Parathyroid adenoma (tissue), 2 donors: ENCODE data around the gene HPRT1.

ENCODE experiments used
- H2AFZ ChIP-seq: fragments of 300-600 bp; sonication (generic); one replicate; pipeline ENCODE4 v1.7.0; 2017; ENCODE audit warnings: antibody characterized with exemption, mild to moderate bottlenecking
- H3K27ac ChIP-seq: fragments of 300-600 bp; sonication (generic); one replicate; pipeline ENCODE4 v1.7.0; 2017
- H3K27me3 ChIP-seq: fragments of 300-600 bp; sonication (generic); one replicate; pipeline ENCODE4 v1.7.0; 2017; ENCODE audit warnings: low read length; ENCODE audit not compliant: control insufficient read depth, insufficient read depth
- H3K36me3 ChIP-seq: fragments of 300-600 bp; sonication (generic); one replicate; pipeline ENCODE4 v1.7.0; 2017; ENCODE audit warnings: low read length; ENCODE audit not compliant: control insufficient read depth, insufficient read depth
- H3K4me1 ChIP-seq: fragments of 300-600 bp; sonication (generic); one replicate; pipeline ENCODE4 v1.7.0; 2017; ENCODE audit warnings: control low read depth
- H3K4me2 ChIP-seq: fragments of 300-600 bp; sonication (generic); one replicate; pipeline ENCODE4 v1.7.0; 2017; ENCODE audit warnings: low read length
- H3K4me3 ChIP-seq: fragments of 300-600 bp; sonication (generic); one replicate; pipeline ENCODE4 v1.7.0; 2017; ENCODE audit warnings: low read depth, low read length
- H3K79me2 ChIP-seq: fragments of 300-600 bp; sonication (generic); one replicate; pipeline ENCODE4 v1.7.0; 2017; ENCODE audit warnings: control low read depth
- H3K9ac ChIP-seq: fragments of 300-600 bp; sonication (generic); one replicate; pipeline ENCODE4 v1.7.0; 2017; ENCODE audit warnings: mild to moderate bottlenecking
- H3K9me3 ChIP-seq: fragments of 300-600 bp; sonication (generic); one replicate; pipeline ENCODE4 v1.7.0; 2017; ENCODE audit warnings: low read length; ENCODE audit not compliant: control insufficient read depth
- CTCF ChIP-seq: fragments of 300-600 bp; sonication (generic); IDR thresholded peaks from one replicate; pipeline ENCODE4 v1.7.0; 2017; ENCODE audit warnings: antibody characterized with exemption, mild to moderate bottlenecking
- donor health status: primary hyperparathyroidism.

The HPRT1 gene

GRCh38 chrX:134454506-134454905 lies 5.5 kb upstream of the HPRT1 start:
- H3K4me3 ChIP-seq: no peak overlapping the region
- H3K27ac ChIP-seq: no peak overlapping the region
- no peak for TF ChIP-seq CTCF
- no peaks in the 10 kb centered on the region for H3K27me3 ChIP-seq
- H2AFZ ChIP-seq: no peak overlapping the region
- H3K4me2 ChIP-seq: no peak overlapping the region
- no peaks in the 10 kb centered on the region for H3K79me2 ChIP-seq
- no peaks in the 10 kb centered on the region for H3K4me1 ChIP-seq
- H3K9ac ChIP-seq: no peak overlapping the region
- H3K9me3 ChIP-seq: no peaks in the 10 kb centered on the region
- H3K36me3 ChIP-seq: no peaks in the 10 kb centered on the region

GRCh38 chrX:134457708-134458107 lies 2.3 kb upstream of the HPRT1 start:
- Histone ChIP-seq H3K9me3 (no peaks in the 10 kb centered on the region), H3K36me3 (no peaks in the 10 kb centered on the region), H3K4me2 (no peak overlapping the region), H3K27me3 (no peaks in the 10 kb centered on the region), H3K4me1 (no peaks in the 10 kb centered on the region), H2AFZ (no peak overlapping the region), H3K9ac (no peak overlapping the region), H3K79me2 (peaks cover 4% of the 10 kb centered on the region), H3K27ac (no peak overlapping the region), H3K4me3 (no peak overlapping the region)
- no peak for TF ChIP-seq CTCF

- Histone ChIP-seq H3K9me3 (no peaks in the 10 kb centered on the region), H2AFZ (peak overlapping the region; percentile 82), H3K79me2 (peaks cover 4% of the 10 kb centered on the region), H3K9ac (no peak overlapping the region), H3K4me2 (peak overlapping the region; percentile 58), H3K4me3 (peak overlapping the region; percentile 46), H3K27ac (no peak overlapping the region), H3K27me3 (no peaks in the 10 kb centered on the region), H3K4me1 (no peaks in the 10 kb centered on the region), H3K36me3 (no peaks in the 10 kb centered on the region)
- TF ChIP-seq CTCF: no peak
Measured at GRCh38 chrX:134459683-134460004, 321 bp upstream of the HPRT1 start.

- Histone ChIP-seq H3K4me1 (no peaks in the 10 kb centered on the region), H3K27ac (no peak overlapping the region), H3K36me3 (no peaks in the 10 kb centered on the region), H3K9me3 (no peaks in the 10 kb centered on the region), H3K9ac (no peak overlapping the region), H3K27me3 (no peaks in the 10 kb centered on the region), H3K79me2 (peaks cover 4% of the 10 kb centered on the region), H3K4me3 (peak overlapping the region; percentile 44), H2AFZ (peak overlapping the region; percentile 82), H3K4me2 (peak overlapping the region; percentile 62)
- TF ChIP-seq CTCF: no peak
Measured at GRCh38 chrX:134460862-134461220, 876 bp downstream of the HPRT1 start.

- TF ChIP-seq CTCF: no peak
- Histone ChIP-seq H3K4me2 (no peak overlapping the region), H2AFZ (no peak overlapping the region), H3K4me3 (no peak overlapping the region), H3K27ac (no peak overlapping the region), H3K4me1 (no peaks in the 10 kb centered on the region), H3K9me3 (no peaks in the 10 kb centered on the region), H3K36me3 (no peaks in the 10 kb centered on the region), H3K79me2 (peaks cover 4% of the 10 kb centered on the region), H3K27me3 (no peaks in the 10 kb centered on the region), H3K9ac (no peak overlapping the region)
Measured at GRCh38 chrX:134461437-134461836, 1.5 kb downstream of the HPRT1 start.
